Measurements from ENCODE around the gene PDK2.

GRCh38 chr17:50151937-50152547, 56.9 kb downstream of the PDK2 start:
- TF ChIP-seq CTCF (IDR thresholded peaks at IDR 0.05) (no peak), EZH2 (IDR thresholded peaks at IDR 0.05) (no peak), EZH2phosphoT487 (IDR thresholded peaks at IDR 0.05) (no peak)

All from neural progenitor cell (in vitro differentiated cells).